ENCODE measurements around the gene ATG3.

Gene ATG3

DNA sequence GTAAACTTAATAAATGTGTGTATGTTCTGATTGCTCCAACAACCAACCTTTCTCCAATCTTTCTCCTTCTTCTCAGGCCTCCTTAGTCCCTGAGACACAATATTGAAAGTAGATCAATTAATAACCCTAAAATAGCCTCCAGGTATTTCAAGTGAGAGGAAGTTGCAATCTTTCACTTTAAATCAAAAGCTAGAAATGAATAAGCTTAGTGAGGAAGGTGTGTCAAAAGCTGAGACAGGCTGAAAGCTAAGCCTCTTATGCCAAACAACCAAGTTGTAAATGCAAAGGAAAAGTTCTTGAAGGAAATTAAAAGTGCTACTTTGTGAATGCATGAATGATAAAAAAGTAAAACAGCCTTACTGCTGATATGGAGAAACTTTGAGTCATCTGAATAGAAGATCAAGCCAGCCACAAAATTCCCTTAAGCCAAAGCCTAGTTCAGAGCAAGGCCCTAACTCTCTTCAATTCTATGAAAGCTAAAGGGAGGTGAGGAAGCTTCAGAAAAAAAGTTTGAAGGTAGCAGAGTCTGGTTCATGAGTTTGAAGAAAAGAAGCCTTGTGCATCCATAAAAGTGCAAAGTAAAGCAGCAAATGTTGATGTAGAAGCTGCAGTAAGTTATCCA lies 40.6 kb upstream of the ATG3 start:
- Histone ChIP-seq H3K27ac (ENCODE audit: extremely low read depth, low read depth, low read length) (no peak overlapping the region), H3K4me1 (ENCODE audit: control insufficient read depth, insufficient read depth, low read length) (no peaks in the 10 kb centered on the region), H3K4me3 (ENCODE audit: low read depth, low read length) (no peak overlapping the region), H3K9me3 (ENCODE audit: control insufficient read depth, insufficient read depth, low read depth, low read length) (no peaks in the 10 kb centered on the region), H3K36me3 (ENCODE audit: control insufficient read depth in 2 of 2, insufficient read depth in 1 of 2, low read length in 2 of 2) (no peaks in the 10 kb centered on the region)
- ChIA-PET POLR2A (no interaction called here), CTCF (interaction anchor here (0.6 to 0.7 kb wide), 2 partner anchors 14 to 40 kb away, joined by 3 read pairs; no protein-coding TSS in a partner anchor)
- TF ChIP-seq, protein P1, sequence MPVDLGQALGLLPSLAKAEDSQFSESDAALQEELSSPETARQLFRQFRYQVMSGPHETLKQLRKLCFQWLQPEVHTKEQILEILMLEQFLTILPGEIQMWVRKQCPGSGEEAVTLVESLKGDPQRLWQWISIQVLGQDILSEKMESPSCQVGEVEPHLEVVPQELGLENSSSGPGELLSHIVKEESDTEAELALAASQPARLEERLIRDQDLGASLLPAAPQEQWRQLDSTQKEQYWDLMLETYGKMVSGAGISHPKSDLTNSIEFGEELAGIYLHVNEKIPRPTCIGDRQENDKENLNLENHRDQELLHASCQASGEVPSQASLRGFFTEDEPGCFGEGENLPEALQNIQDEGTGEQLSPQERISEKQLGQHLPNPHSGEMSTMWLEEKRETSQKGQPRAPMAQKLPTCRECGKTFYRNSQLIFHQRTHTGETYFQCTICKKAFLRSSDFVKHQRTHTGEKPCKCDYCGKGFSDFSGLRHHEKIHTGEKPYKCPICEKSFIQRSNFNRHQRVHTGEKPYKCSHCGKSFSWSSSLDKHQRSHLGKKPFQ (tag by site-specific recombination; IDR thresholded peaks at IDR 0.05), result no peak
- TF ChIP-seq ZNF239 (tag by site-specific recombination; IDR thresholded peaks at IDR 0.05), result no peak
- TF ChIP-seq ZNF792 (tag by site-specific recombination; IDR thresholded peaks at IDR 0.05), result no peak
- TF ChIP-seq ZNF624 (tag by site-specific recombination; IDR thresholded peaks at IDR 0.05), result no peak
- no peak for TF ChIP-seq ZNF610 (tag by site-specific recombination; IDR thresholded peaks at IDR 0.05; ENCODE audit: borderline replicate concordance)
- TF ChIP-seq ZNF48 (tag by site-specific recombination; IDR thresholded peaks at IDR 0.05), result no peak
- no peak for TF ChIP-seq ZNF423 (tag by site-specific recombination; IDR thresholded peaks at IDR 0.05)
- no peak for TF ChIP-seq INSM2 (tag by site-specific recombination; IDR thresholded peaks at IDR 0.05)
- TF ChIP-seq ZSCAN23 (tag by site-specific recombination; IDR thresholded peaks at IDR 0.05), result no peak
- TF ChIP-seq ZNF223 (tag by site-specific recombination; IDR thresholded peaks at IDR 0.05), result no peak
- TF ChIP-seq ZNF114 (tag by site-specific recombination; IDR thresholded peaks at IDR 0.05), result no peak
- TF ChIP-seq ZNF571 (tag by site-specific recombination; IDR thresholded peaks at IDR 0.05), result no peak
- no peak for TF ChIP-seq ZNF560 (tag by site-specific recombination; IDR thresholded peaks at IDR 0.05; ENCODE audit: borderline replicate concordance)
- no peak for TF ChIP-seq SP3 (tag by site-specific recombination; IDR thresholded peaks at IDR 0.05)
- TF ChIP-seq, protein P2, sequence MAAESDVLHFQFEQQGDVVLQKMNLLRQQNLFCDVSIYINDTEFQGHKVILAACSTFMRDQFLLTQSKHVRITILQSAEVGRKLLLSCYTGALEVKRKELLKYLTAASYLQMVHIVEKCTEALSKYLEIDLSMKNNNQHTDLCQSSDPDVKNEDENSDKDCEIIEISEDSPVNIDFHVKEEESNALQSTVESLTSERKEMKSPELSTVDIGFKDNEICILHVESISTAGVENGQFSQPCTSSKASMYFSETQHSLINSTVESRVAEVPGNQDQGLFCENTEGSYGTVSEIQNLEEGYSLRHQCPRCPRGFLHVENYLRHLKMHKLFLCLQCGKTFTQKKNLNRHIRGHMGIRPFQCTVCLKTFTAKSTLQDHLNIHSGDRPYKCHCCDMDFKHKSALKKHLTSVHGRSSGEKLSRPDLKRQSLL (tag by site-specific recombination; IDR thresholded peaks at IDR 0.05), result no peak
- TF ChIP-seq, protein P3, sequence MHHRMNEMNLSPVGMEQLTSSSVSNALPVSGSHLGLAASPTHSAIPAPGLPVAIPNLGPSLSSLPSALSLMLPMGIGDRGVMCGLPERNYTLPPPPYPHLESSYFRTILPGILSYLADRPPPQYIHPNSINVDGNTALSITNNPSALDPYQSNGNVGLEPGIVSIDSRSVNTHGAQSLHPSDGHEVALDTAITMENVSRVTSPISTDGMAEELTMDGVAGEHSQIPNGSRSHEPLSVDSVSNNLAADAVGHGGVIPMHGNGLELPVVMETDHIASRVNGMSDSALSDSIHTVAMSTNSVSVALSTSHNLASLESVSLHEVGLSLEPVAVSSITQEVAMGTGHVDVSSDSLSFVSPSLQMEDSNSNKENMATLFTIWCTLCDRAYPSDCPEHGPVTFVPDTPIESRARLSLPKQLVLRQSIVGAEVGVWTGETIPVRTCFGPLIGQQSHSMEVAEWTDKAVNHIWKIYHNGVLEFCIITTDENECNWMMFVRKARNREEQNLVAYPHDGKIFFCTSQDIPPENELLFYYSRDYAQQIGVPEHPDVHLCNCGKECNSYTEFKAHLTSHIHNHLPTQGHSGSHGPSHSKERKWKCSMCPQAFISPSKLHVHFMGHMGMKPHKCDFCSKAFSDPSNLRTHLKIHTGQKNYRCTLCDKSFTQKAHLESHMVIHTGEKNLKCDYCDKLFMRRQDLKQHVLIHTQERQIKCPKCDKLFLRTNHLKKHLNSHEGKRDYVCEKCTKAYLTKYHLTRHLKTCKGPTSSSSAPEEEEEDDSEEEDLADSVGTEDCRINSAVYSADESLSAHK (tag by site-specific recombination; IDR thresholded peaks at IDR 0.05), result no peak

DNA sequence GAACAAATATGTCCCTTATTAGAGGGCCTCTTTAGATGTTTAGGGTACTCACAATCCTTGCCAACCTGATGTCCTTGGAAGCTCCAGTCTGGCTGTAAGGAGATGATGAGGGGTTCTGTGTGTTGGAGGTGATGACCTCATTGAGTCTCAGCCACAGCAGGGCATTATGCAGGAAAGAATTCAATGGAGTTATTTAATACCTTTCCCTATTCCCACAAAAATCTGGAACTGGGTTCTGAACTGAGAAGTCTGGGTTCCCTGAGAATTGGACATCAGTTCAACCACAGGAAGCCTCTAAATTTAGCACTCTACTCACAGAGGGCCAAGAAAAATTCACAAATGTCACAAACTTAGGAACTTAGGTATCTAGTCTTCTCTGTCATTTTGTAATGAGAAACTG lies 37.0 kb upstream of the ATG3 start:
- ChIA-PET POLR2A (no interaction called here), CTCF (no interaction called here)
- TF ChIP-seq ZNF473 (tag by site-specific recombination; IDR thresholded peaks at IDR 0.05) (no peak), SP7 (tag by site-specific recombination; IDR thresholded peaks at IDR 0.05) (no peak), ZEB2 (tag by site-specific recombination; IDR thresholded peaks at IDR 0.05) (no peak), TRIM28 (IDR thresholded peaks at IDR 0.05; ENCODE audit: borderline replicate concordance, low read length) (no peak)
- Histone ChIP-seq H3K36me3 (ENCODE audit: control insufficient read depth in 2 of 2, insufficient read depth in 1 of 2, low read length in 2 of 2) (no peaks in the 10 kb centered on the region), H3K4me3 (ENCODE audit: low read depth, low read length) (no peak overlapping the region), H3K27ac (ENCODE audit: extremely low read depth, low read depth, low read length) (no peak overlapping the region), H3K9me3 (ENCODE audit: control insufficient read depth, insufficient read depth, low read depth, low read length) (no peaks in the 10 kb centered on the region), H3K4me1 (ENCODE audit: control insufficient read depth, insufficient read depth, low read length) (no peaks in the 10 kb centered on the region)
